Measurements from ENCODE around the gene MAMLD1. TPM values are rescaled to one million over a fixed set of nuclear protein-coding genes. Genes with fewer than 3 reads are reported as not detected.

MAMLD1 gene
- total and polyA plus RNA-seq, 2 of the 8 experiments (the other 6 are each of a cell fraction or from before 2014, with no cell fraction given) = 0.09 to 0.26 TPM

GRCh38 chrX:150436195-150436594 is 73.1 kb downstream of the MAMLD1 start:
- no peak for TF ChIP-seq TCF12 (IDR thresholded peaks at IDR 0.05; ENCODE audit: low read depth, low read length)
- TF ChIP-seq CBX8 (IDR thresholded peaks at IDR 0.05; ENCODE audit: borderline replicate concordance, low read depth, low read length) = no peak
- TF ChIP-seq SP4 (IDR thresholded peaks at IDR 0.05; ENCODE audit: low read length) = no peak
- no peak for TF ChIP-seq SUZ12 (IDR thresholded peaks at IDR 0.05; ENCODE audit: low read length)
- Histone ChIP-seq H2BK120ac (replicated peaks; ENCODE audit: low read depth, low read length) (no peak overlapping the region), H3K4me1 (replicated peaks in 1 of 4; ENCODE audit: control insufficient read depth in 3 of 4, insufficient read depth in 4 of 4, low read length in 3 of 4) (no peaks in the 10 kb centered on the region), H3K4ac (replicated peaks; ENCODE audit: insufficient read length, low read depth, low read length) (no peak overlapping the region), H3K18ac (ENCODE audit: extremely low read depth, low read length) (no peak overlapping the region), H3K4me3 (ENCODE audit: extremely low read depth in 1 of 4, insufficient read depth in 2 of 4, low read depth in 3 of 4, low read length in 4 of 4) (no peak overlapping the region), H3K4me2 (ENCODE audit: insufficient read depth in 1 of 2, low read depth in 2 of 2, low read length in 2 of 2) (no peak overlapping the region), H3K36me3 (ENCODE audit: control insufficient read depth in 2 of 4, insufficient read depth in 4 of 4, low read length in 3 of 4) (no peaks in the 10 kb centered on the region), H2BK15ac (ENCODE audit: low read length) (no peak overlapping the region), H4K8ac (ENCODE audit: extremely low read depth, insufficient read depth, low read length) (no peak overlapping the region), H3K9ac (replicated peaks in 1 of 4; ENCODE audit: extremely low read depth in 1 of 4, low read depth in 3 of 4, low read length in 3 of 4) (no peak overlapping the region), H3K79me2 (ENCODE audit: control insufficient read depth in 1 of 2, insufficient read depth in 2 of 2, low read length in 2 of 2) (no peaks in the 10 kb centered on the region), H3K14ac (ENCODE audit: insufficient read length) (no peak overlapping the region), H4K20me1 (replicated peaks in 1 of 2; ENCODE audit: control insufficient read depth in 1 of 2, insufficient read depth in 2 of 2, low read length in 2 of 2) (no peaks in the 10 kb centered on the region), H4K5ac (ENCODE audit: insufficient read length, low read depth, low read length) (no peak overlapping the region), H3K23ac (ENCODE audit: insufficient read length) (no peak overlapping the region), H3K23me2 (ENCODE audit: low read depth, low read length) (no peaks in the 10 kb centered on the region), H2AFZ (ENCODE audit: low read length) (no peak overlapping the region), H4K91ac (replicated peaks; ENCODE audit: insufficient read length, low read length) (no peak overlapping the region), H2AK5ac (ENCODE audit: low read depth, low read length) (no peak overlapping the region), H3K9me3 (ENCODE audit: insufficient read depth in 2 of 2, low read depth in 1 of 2, low read length in 1 of 2) (no peaks in the 10 kb centered on the region), H3K27me3 (replicated peaks in 1 of 4; ENCODE audit: control insufficient read depth in 3 of 4, extremely low read depth in 1 of 4, insufficient read depth in 3 of 4, low read length in 3 of 4) (no peaks in the 10 kb centered on the region), H2BK12ac (ENCODE audit: low read depth, low read length) (no peak overlapping the region), H2BK20ac (ENCODE audit: low read length) (no peak overlapping the region), H3K27ac (ENCODE audit: low read depth, low read length) (no peak overlapping the region), H3K79me1 (ENCODE audit: low read depth, low read length) (no peaks in the 10 kb centered on the region), H3K56ac (replicated peaks; ENCODE audit: insufficient read length, low read depth, low read length) (no peak overlapping the region), H2BK5ac (ENCODE audit: low read depth, low read length) (no peak overlapping the region)
- POLR2A ChIA-PET (ENCODE audit: partially characterized antibody) = interaction anchor here (0.6 kb wide), 1 partner anchor 9 kb away, joined by 3 read pairs; no protein-coding TSS in a partner anchor
- CTCF ChIA-PET (ENCODE audit: partially characterized antibody) = interaction anchor here (1.6 kb wide), 1 partner anchor 13 kb away, joined by 4 read pairs; no protein-coding TSS in a partner anchor
- no peak for DNase-seq (ENCODE audit: low read depth in 1 of 2, low spot score in 2 of 2)
- FAIRE-seq = no peak
